ENCODE measurements around the gene PLCB1.
A peak's percentile ranks its signal among the peaks of the same experiment; 100 is the strongest.

Gene PLCB1

DNA sequence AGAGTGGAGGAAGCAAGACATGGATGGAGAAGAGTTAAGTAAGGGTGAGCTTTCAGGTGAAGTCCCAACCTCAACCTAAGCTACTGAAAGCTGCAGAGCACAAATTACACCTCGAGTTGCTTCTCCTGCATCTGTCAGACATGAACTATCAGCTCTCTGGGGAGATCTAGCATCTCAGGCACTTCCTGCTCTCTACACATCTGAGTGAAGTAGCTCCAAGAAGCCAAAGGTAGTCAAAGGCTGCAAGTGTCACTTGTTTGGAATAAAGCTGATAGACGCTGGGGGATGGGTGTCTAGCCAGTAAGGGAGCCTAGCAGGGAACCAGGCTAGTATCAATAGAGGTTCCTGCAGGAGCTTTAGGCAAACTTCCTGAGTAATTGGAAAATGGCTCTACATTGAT, 228.0 kb downstream of the PLCB1 start:
- Histone ChIP-seq H3K9ac (ENCODE audit: low read length) (peak overlapping the region; percentile 25; the same call in 1 of the 2 replicates), H3K4me1 (ENCODE audit: insufficient read depth, low read length, severe bottlenecking) (peaks cover 36% of the 10 kb centered on the region), H3K27ac (ENCODE audit: low read depth, low read length, poor library complexity, severe bottlenecking) (peak overlapping the region; percentile 43), H3K36me3 (ENCODE audit: insufficient read depth, low read length) (no peaks in the 10 kb centered on the region), H2AFZ (ENCODE audit: low read length) (peak overlapping the region; percentile 23; the same call in 1 of the 2 replicates), H4K20me1 (ENCODE audit: insufficient read depth, low read length) (no peaks in the 10 kb centered on the region), H3F3A (ENCODE audit: insufficient read depth, low read length) (no peaks in the 10 kb centered on the region), H3K27me3 (ENCODE audit: insufficient read depth, low read length) (no peaks in the 10 kb centered on the region), H3K79me2 (ENCODE audit: insufficient read depth, low read length) (no peaks in the 10 kb centered on the region), H3K4me3 (ENCODE audit: low read depth, low read length, poor library complexity, severe bottlenecking) (no peak overlapping the region), H3K9me3 (ENCODE audit: low read length) (no peaks in the 10 kb centered on the region), H3K9me2 (ENCODE audit: low read depth, low read length) (no peaks in the 10 kb centered on the region), H3K4me2 (ENCODE audit: low read length) (peak overlapping the region; percentile 42; the same call in 1 of the 2 replicates)
- no peak for TF ChIP-seq EZH2 (IDR thresholded peaks at IDR 0.05; ENCODE audit: borderline replicate concordance, low read length)
- TF ChIP-seq, protein P1, sequence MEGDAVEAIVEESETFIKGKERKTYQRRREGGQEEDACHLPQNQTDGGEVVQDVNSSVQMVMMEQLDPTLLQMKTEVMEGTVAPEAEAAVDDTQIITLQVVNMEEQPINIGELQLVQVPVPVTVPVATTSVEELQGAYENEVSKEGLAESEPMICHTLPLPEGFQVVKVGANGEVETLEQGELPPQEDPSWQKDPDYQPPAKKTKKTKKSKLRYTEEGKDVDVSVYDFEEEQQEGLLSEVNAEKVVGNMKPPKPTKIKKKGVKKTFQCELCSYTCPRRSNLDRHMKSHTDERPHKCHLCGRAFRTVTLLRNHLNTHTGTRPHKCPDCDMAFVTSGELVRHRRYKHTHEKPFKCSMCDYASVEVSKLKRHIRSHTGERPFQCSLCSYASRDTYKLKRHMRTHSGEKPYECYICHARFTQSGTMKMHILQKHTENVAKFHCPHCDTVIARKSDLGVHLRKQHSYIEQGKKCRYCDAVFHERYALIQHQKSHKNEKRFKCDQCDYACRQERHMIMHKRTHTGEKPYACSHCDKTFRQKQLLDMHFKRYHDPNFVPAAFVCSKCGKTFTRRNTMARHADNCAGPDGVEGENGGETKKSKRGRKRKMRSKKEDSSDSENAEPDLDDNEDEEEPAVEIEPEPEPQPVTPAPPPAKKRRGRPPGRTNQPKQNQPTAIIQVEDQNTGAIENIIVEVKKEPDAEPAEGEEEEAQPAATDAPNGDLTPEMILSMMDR (IDR thresholded peaks at IDR 0.05; ENCODE audit: low read length): no peak

DNA sequence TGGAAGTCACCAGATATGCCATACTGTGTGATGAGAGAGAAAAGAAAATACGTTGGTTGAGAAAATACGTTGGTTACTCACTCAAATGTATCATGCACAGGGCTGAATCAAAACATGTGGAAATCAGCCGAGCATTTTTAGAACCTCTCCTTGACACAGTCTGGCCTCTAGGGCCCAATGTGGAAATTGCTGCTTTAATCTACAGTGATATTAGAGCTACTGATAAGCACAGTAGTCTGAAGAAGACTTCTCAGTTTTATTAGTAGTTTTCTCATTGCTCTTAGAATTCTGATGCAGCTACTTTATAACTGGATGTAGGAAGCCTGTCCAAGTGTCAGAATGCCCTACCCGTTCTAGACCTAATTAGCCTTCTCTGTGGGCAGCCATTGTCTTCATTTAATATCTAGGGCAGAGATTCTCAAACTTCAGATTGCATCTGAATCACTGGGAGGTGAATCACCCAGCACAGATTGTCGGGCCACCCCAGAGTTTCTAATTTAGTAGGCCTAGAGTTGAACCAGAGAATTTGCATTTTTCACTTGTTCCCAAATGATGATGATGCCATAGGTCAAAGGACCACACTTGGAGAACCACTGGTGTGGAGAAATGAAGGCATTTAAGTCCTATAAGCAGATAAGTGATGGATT, 229.1 kb downstream of the PLCB1 start:
- no peak overlapping the region for H2AFZ ChIP-seq (ENCODE audit: low read length)
- peak overlapping the region; percentile 43 for H3K27ac ChIP-seq (ENCODE audit: low read depth, low read length, poor library complexity, severe bottlenecking)
- H3K4me1 ChIP-seq (ENCODE audit: insufficient read depth, low read length, severe bottlenecking): peaks cover 36% of the 10 kb centered on the region
- H3K36me3 ChIP-seq (ENCODE audit: insufficient read depth, low read length): no peaks in the 10 kb centered on the region
- peak overlapping the region; percentile 42 for H3K4me2 ChIP-seq (ENCODE audit: low read length)
- H3K9ac ChIP-seq (ENCODE audit: low read length): peak overlapping the region; percentile 25
- H3K27me3 ChIP-seq (ENCODE audit: insufficient read depth, low read length): no peaks in the 10 kb centered on the region
- no peaks in the 10 kb centered on the region for H4K20me1 ChIP-seq (ENCODE audit: insufficient read depth, low read length)
- no peak overlapping the region for H3K4me3 ChIP-seq (ENCODE audit: low read depth, low read length, poor library complexity, severe bottlenecking)
- H3K79me2 ChIP-seq (ENCODE audit: insufficient read depth, low read length): no peaks in the 10 kb centered on the region
- H3F3A ChIP-seq (ENCODE audit: insufficient read depth, low read length): no peaks in the 10 kb centered on the region
- no peaks in the 10 kb centered on the region for H3K9me2 ChIP-seq (ENCODE audit: low read depth, low read length)
- H3K9me3 ChIP-seq (ENCODE audit: low read length): no peaks in the 10 kb centered on the region
- TF ChIP-seq, protein P1 (IDR thresholded peaks at IDR 0.05; ENCODE audit: low read length): peak; percentile 53
- TF ChIP-seq EZH2 (IDR thresholded peaks at IDR 0.05; ENCODE audit: borderline replicate concordance, low read length): no peak

DNA sequence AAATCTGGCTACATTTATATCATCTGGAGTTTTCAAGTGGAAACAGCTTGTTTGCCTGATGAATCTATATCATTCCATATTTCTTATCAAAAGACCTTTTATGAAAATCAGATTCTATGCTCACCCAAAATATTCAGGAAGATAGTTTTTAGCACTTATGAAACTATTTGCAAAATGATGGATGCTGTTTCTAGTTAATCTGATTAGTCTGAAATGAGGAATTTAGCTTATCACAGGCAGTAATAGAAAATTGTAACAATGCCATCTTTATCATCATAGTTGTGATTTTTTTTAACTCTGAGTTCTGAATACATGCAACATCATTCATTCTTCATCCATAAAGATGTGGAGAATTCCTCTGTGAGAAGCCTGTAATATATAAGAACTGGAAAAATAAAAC, 229.7 kb downstream of the PLCB1 start:
- no peaks in the 10 kb centered on the region for H3K9me2 ChIP-seq (ENCODE audit: low read depth, low read length)
- peak overlapping the region; percentile 43 for H3K27ac ChIP-seq (ENCODE audit: low read depth, low read length, poor library complexity, severe bottlenecking)
- no peaks in the 10 kb centered on the region for H3K9me3 ChIP-seq (ENCODE audit: low read length)
- no peaks in the 10 kb centered on the region for H4K20me1 ChIP-seq (ENCODE audit: insufficient read depth, low read length)
- H3K4me3 ChIP-seq (ENCODE audit: low read depth, low read length, poor library complexity, severe bottlenecking): no peak overlapping the region
- H3K27me3 ChIP-seq (ENCODE audit: insufficient read depth, low read length): no peaks in the 10 kb centered on the region
- no peaks in the 10 kb centered on the region for H3K36me3 ChIP-seq (ENCODE audit: insufficient read depth, low read length)
- H3K9ac ChIP-seq (ENCODE audit: low read length): no peak overlapping the region
- H2AFZ ChIP-seq (ENCODE audit: low read length): no peak overlapping the region
- H3K4me1 ChIP-seq (ENCODE audit: insufficient read depth, low read length, severe bottlenecking): peaks cover 36% of the 10 kb centered on the region
- H3K4me2 ChIP-seq (ENCODE audit: low read length): no peak overlapping the region
- TF ChIP-seq, protein P1 (IDR thresholded peaks at IDR 0.05; ENCODE audit: low read length): no peak
- TF ChIP-seq EZH2 (IDR thresholded peaks at IDR 0.05; ENCODE audit: borderline replicate concordance, low read length): no peak
- H3K79me2 ChIP-seq (ENCODE audit: insufficient read depth, low read length): no peaks in the 10 kb centered on the region
- H3F3A ChIP-seq (ENCODE audit: insufficient read depth, low read length): no peaks in the 10 kb centered on the region
